GM10266 (cell line): Measurements from ENCODE around the gene PRLR.

Experiments used
- DNase-seq: peaks from one replicate; pipeline ENCODE4 v3.0.0; 2012; ENCODE audit errors: extremely low spot score
- TF ChIP-seq, protein P1 (sequence below): IDR thresholded peaks from 2 replicates; pipeline ENCODE4 v1.5.1; 2012; ENCODE audit warnings: mild to moderate bottlenecking, low read depth; ENCODE audit not compliant: control insufficient read depth, insufficient read depth; ENCODE audit errors: missing control alignments

PRLR gene

GRCh38 chr5:35138232-35138631 is 92.1 kb downstream of the PRLR start:
- no peak for DNase-seq
- TF ChIP-seq, protein P1, sequence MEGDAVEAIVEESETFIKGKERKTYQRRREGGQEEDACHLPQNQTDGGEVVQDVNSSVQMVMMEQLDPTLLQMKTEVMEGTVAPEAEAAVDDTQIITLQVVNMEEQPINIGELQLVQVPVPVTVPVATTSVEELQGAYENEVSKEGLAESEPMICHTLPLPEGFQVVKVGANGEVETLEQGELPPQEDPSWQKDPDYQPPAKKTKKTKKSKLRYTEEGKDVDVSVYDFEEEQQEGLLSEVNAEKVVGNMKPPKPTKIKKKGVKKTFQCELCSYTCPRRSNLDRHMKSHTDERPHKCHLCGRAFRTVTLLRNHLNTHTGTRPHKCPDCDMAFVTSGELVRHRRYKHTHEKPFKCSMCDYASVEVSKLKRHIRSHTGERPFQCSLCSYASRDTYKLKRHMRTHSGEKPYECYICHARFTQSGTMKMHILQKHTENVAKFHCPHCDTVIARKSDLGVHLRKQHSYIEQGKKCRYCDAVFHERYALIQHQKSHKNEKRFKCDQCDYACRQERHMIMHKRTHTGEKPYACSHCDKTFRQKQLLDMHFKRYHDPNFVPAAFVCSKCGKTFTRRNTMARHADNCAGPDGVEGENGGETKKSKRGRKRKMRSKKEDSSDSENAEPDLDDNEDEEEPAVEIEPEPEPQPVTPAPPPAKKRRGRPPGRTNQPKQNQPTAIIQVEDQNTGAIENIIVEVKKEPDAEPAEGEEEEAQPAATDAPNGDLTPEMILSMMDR: no peak

- TF ChIP-seq, protein P1: no peak
- DNase-seq: no peak
Observed at GRCh38 chr5:35136386-35136785, 93.9 kb downstream of the PRLR start.

DNA sequence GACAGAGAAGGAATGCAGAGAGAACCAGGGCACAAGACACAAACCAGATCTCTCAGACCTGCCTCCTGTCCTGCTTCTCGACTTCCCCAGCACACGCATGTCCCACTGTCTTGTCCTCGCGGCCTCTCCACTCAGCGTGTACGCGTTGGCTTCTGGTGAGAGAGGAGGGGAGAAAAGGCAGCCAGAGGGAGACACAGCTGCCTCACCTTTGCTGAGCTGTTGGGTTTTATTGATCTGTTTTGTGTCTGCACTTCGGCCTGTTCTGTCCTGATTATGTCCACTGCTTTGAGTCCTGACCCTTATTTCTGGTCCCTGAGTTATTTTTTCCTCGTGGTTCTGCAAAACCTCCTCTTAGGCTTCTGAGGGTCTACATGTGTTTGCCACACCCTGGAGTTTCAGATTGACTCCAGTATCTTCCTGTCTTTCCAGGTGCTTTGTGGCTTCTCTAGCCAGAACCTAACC is 95.0 kb downstream of the PRLR start:
- no peak for DNase-seq
- TF ChIP-seq, protein P1: no peak

DNA sequence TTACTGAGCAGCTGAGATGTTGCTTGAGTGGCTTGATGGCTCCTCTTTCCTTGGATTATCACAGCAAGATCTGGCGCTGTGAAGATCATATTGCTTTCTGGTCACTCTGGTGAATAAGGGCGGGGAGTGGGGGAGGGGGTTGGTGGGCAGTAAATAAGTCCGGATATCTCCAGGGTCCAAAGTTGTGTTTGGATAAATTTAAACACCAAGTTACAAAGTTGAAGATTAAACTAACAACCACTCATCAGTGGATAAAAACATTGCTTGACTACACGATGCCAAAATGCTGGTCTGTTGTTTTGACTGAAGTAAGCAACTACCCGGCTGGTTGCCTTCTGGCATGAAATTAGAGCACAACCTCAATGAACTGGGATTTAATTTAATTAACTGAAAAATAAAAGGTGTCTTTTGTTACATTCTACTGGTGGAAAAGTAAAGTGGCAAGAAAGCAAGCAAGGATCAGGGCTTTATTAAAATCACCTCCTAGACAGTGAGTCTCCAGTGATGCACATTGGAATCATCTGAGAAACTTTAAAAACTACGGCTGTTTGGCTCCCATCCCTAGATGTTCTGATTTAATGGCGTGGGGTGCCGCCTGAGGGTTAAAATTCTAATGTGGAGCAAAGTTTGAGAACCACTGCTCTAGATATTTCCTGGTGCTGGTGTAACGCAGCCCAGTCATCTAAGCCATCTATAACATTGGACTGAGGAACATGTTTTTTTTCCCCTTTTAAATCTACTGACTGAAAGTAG is 95.8 kb downstream of the PRLR start:
- TF ChIP-seq, protein P1: no peak
- DNase-seq: no peak

- TF ChIP-seq, protein P1: no peak
- DNase-seq: no peak
Observed at GRCh38 chr5:35133186-35133585, 97.1 kb downstream of the PRLR start.

DNA sequence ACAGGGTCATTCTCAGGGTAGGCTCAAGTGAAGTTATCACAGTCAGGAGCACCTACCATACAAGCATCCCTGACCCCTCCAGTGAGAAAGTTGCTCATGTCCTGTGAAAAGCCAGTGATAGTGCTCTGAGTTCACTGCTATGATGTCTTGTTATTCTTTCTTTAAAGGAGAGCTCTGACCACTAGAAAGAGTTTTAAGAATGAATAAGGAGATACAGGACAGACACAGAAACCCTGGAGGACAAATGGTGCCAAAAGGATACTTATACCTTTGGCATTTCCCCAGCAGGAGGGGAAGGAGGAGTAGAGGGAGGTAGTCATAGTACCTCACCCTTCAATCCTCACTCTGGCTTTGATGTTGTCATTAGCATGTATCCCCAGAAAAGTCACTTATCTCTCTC is 98.6 kb downstream of the PRLR start:
- DNase-seq: no peak
- TF ChIP-seq, protein P1: no peak

GRCh38 chr5:35129921-35130485 is 100.3 kb downstream of the PRLR start:
- DNase-seq: no peak
- TF ChIP-seq, protein P1: no peak
